Measurements from ENCODE around the gene CDH4.

DNA sequence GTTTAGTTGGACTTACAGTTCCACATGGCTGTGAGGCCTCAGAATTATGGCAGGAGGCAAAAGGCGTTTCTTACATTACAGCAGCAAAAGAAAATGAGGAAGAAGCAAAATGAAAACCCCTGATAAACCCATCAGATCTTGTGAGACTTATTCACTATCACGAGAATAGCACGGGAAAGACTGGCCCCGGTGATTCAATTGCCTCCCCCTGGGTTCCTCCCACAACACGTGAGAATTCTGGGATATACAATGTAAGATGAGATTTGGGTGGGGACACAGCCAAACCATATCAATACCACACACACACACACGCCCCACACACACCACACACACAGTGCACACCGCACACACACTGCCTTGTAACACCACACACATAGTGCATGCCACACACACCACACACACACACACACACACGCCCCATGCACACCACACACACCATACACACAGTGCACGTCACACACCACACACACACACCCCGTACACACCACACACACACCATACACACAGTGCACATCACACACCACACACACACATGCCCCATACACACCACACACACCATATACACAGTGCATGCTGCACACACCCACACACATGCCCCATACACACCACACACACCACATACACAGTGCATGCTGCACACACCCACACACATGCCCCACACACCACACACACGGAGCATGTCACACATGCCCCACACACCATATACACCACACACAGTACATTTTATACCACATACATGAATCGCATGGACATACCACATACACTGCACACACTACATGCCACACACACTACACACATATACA lies 503.1 kb downstream of the CDH4 start:
- TF ChIP-seq, protein P1, sequence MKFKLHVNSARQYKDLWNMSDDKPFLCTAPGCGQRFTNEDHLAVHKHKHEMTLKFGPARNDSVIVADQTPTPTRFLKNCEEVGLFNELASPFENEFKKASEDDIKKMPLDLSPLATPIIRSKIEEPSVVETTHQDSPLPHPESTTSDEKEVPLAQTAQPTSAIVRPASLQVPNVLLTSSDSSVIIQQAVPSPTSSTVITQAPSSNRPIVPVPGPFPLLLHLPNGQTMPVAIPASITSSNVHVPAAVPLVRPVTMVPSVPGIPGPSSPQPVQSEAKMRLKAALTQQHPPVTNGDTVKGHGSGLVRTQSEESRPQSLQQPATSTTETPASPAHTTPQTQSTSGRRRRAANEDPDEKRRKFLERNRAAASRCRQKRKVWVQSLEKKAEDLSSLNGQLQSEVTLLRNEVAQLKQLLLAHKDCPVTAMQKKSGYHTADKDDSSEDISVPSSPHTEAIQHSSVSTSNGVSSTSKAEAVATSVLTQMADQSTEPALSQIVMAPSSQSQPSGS (CRISPR knock-in tag; IDR thresholded peaks at IDR 0.05) = no peak
- TF ChIP-seq TOE1 (IDR thresholded peaks at IDR 0.05; ENCODE audit: borderline replicate concordance) = no peak
- no peak for TF ChIP-seq TOE1 (CRISPR knock-in tag; IDR thresholded peaks at IDR 0.05; ENCODE audit: borderline replicate concordance, low read depth)
- TF ChIP-seq, protein P2, sequence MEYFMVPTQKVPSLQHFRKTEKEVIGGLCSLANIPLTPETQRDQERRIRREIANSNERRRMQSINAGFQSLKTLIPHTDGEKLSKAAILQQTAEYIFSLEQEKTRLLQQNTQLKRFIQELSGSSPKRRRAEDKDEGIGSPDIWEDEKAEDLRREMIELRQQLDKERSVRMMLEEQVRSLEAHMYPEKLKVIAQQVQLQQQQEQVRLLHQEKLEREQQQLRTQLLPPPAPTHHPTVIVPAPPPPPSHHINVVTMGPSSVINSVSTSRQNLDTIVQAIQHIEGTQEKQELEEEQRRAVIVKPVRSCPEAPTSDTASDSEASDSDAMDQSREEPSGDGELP (CRISPR knock-in tag; IDR thresholded peaks at IDR 0.05; ENCODE audit: borderline replicate concordance) = no peak
- no peak for TF ChIP-seq NCOR1 (IDR thresholded peaks at IDR 0.05)
- TF ChIP-seq EP300 (IDR thresholded peaks at IDR 0.05; ENCODE audit: low read length) = no peak
- no peak for TF ChIP-seq ELK1 (CRISPR knock-in tag; IDR thresholded peaks at IDR 0.05)
- no peak for TF ChIP-seq HMGN3 (IDR thresholded peaks at IDR 0.05; ENCODE audit: borderline replicate concordance, extremely low read depth, insufficient read length, low read depth, low read length)
- TF ChIP-seq TCF7 (IDR thresholded peaks at IDR 0.05; ENCODE audit: borderline replicate concordance) = no peak
- TF ChIP-seq RNF2 (IDR thresholded peaks at IDR 0.05) = no peak
- no peak for TF ChIP-seq CBX8 (IDR thresholded peaks at IDR 0.05; ENCODE audit: borderline replicate concordance, extremely low read depth, low read depth, low read length, poor library complexity, severe bottlenecking)
- no peak for TF ChIP-seq SMARCA4 (IDR thresholded peaks at IDR 0.05)
- TF ChIP-seq MEF2A (IDR thresholded peaks at IDR 0.05; ENCODE audit: control insufficient read depth, low read depth, low read length) = no peak
- TF ChIP-seq JUNB (CRISPR knock-in tag; conservative IDR thresholded peaks at IDR 0.05) = no peak
